LNCaP clone FGC (cell line): ENCODE data around the gene PPM1H.

Experiments used
- DNase-seq: peaks from one replicate; pipeline ENCODE4 v3.0.0-alpha.2; 2011; ENCODE audit warnings: low read depth
- H3K4me3 ChIP-seq: 2 replicates; pipeline ENCODE4 v1.5.1; 2011; ENCODE audit warnings: mild to moderate bottlenecking, low read depth, low read length, control low read depth
- TF ChIP-seq, protein P1 (sequence below): IDR thresholded peaks from 2 replicates; pipeline ENCODE4 v1.5.1; 2012; ENCODE audit warnings: mild to moderate bottlenecking; ENCODE audit not compliant: control insufficient read depth, insufficient read depth; ENCODE audit errors: extremely low read depth

PPM1H gene

DNA sequence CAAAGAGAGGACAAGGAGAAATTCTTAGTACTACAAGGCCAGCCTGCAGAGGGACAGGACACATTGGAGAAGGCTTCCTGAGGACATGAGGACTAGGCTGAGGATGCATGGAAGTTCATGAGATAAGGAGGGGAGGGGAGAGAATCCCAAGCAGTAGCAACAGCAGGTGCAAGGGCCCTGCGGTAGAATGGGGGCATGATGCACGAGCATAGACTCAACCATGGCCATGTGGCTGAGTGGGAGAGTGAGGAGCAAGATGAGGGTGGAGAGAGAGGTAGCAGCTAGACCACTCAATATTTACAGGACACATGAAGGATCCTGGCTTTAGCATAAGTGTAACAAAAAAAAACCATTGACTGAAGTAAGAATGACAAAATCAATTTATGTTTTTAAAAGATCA, 128.1 kb downstream of the PPM1H start:
- H3K4me3 ChIP-seq = no peak overlapping the region
- DNase-seq = no peak
- TF ChIP-seq, protein P1, sequence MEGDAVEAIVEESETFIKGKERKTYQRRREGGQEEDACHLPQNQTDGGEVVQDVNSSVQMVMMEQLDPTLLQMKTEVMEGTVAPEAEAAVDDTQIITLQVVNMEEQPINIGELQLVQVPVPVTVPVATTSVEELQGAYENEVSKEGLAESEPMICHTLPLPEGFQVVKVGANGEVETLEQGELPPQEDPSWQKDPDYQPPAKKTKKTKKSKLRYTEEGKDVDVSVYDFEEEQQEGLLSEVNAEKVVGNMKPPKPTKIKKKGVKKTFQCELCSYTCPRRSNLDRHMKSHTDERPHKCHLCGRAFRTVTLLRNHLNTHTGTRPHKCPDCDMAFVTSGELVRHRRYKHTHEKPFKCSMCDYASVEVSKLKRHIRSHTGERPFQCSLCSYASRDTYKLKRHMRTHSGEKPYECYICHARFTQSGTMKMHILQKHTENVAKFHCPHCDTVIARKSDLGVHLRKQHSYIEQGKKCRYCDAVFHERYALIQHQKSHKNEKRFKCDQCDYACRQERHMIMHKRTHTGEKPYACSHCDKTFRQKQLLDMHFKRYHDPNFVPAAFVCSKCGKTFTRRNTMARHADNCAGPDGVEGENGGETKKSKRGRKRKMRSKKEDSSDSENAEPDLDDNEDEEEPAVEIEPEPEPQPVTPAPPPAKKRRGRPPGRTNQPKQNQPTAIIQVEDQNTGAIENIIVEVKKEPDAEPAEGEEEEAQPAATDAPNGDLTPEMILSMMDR = no peak

DNA sequence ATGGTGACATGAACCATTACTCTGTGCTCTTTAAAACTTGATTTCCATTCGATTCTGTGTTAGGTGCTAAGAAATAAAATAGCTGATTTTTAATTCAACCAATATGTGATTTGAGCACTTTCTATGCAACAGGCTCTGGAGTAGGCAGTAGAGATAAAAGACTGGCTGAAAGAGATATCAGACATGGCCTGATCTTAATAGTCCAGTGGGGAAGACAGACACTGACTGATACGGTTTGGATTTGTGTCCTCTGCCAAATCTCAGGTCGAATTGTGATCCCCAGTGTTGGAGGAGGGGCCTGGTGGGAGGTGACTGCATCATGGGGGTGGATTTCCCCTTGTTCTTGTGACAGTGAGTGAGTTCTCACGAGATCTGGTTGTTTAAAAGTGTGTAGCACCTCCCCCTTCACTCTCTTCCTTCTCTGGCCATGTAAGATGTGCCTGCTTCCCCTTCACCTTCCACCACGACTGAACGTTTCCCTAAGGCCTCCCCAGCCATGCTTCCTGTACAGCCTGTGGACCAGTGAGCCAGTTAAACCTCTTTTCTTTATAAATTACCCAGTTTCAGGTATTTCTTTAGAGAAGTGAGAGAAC, 128.6 kb downstream of the PPM1H start:
- no peak for DNase-seq
- H3K4me3 ChIP-seq = no peak overlapping the region
- TF ChIP-seq, protein P1 = no peak

DNA sequence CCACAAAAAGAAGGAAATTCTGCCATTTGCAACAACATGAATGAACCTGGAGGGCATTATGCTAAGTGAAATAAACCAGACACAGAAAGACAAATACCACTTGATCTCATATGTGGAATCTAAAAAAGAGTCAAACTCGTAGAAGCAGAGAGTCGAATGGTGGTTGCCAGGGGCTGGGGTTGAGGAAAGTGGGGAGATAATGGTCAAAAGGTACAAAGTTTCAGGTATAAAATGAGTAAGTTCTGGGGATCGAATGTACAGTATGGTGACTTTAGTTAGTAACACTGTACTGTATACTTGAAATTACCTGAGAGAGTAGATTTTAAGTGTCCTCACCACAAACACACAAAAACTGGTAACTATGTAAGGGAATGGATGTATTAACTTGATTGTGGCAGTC, 129.4 kb downstream of the PPM1H start:
- DNase-seq = no peak
- H3K4me3 ChIP-seq = no peak overlapping the region
- TF ChIP-seq, protein P1 = no peak

DNA sequence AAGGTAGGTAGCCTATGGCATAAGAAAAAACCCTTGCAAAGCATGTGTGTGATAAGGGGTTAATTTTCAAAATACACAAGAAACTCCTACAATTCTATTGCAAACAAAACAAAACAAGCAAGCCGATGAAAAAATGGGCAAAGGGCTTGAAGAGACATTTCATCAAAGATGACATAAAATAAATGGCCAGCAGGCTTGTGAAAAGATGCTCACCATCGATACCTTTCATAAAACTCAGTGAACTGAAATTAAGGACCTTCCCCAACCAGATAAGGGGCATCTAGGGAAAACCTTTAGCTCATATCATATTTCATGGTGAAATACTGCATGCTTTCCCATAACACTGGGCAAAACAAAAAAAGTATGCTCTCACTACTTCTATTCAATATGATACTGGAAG, 131.2 kb downstream of the PPM1H start:
- no peak overlapping the region for H3K4me3 ChIP-seq
- no peak for DNase-seq
- TF ChIP-seq, protein P1 = no peak

DNA sequence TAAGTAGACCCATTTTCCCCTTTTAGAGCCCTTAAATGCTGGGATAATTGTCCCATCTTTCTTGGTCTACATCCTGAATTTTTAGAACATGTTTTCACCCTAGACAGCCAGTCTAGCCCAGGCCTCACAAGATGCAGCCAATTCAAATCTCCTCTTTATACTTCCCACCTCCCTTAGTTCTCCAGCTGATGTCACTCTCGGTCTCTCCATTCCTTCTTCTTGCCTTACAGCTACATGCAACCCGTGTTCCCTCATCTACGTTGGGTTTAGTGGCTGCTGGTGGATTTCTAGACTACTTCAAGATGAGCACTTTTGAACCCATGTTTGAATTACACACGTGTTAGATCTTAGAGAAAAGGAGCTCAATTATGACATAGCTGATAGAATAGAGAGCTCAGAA, 132.0 kb downstream of the PPM1H start:
- no peak overlapping the region for H3K4me3 ChIP-seq
- TF ChIP-seq, protein P1 = 0 out of 2 replicates have a peak, but pooled peaks have one; percentile 19
- no peak for DNase-seq

DNA sequence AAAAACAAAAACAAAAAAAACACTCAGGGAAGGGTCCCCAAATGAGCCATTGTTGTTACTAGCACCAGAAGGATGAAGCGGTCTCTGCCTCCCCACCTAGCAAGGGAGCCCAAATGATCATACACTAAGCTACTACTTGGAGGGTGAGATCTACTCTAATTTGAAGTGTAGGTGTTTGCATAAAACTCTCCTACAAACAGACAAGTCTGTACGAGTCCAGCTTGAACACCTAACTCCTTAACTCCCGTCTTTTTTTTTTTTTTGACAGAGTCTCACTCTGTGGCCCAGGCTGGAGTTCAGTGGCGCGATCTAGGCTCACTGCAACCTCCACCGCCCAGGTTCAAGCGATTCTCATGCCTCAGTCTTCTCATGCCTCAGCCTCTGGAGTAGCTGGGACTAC, 132.6 kb downstream of the PPM1H start:
- DNase-seq = no peak
- no peak overlapping the region for H3K4me3 ChIP-seq
- TF ChIP-seq, protein P1 = no peak

DNA sequence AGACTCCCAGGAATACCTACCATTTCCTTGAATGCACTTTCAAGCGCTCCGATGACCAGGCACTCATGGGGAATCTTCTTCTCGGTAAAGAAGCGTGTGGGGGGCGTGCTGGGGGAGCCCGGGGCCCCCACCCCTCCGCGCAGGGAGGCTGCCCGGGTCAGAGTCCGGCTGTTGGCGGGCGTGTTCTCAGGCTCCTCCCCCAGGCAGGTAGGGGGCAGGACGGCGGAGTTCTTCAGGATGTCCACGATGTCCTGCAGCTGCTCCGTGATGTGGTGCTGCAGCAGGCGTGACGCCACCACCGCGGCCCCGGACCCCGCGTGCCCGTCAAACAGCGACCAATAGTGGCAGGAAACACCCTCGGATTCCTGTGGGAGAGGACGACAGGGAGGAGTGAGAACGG, 133.2 kb downstream of the PPM1H start:
- DNase-seq = no peak
- TF ChIP-seq, protein P1 = no peak
- H3K4me3 ChIP-seq = no peak overlapping the region
